ENCODE results near the gene NAT16.

- TF ChIP-seq CTCF (IDR thresholded peaks at IDR 0.05), result no peak
- TF ChIP-seq POLR2A (IDR thresholded peaks at IDR 0.05), result no peak
Observed at GRCh38 chr7:101218236-101219125, 38.4 kb upstream of the NAT16 start.
